GM12891 (cell line): ENCODE measurements around the gene HSDL2.

ENCODE experiments used
- POLR2A ChIP-seq: IDR thresholded peaks from 2 replicates; pipeline ENCODE4 v1.6.1; 2011; ENCODE audit warnings: low read depth, low read length, control low read depth
- POLR2AphosphoS5 ChIP-seq: IDR thresholded peaks from 2 replicates; pipeline ENCODE4 v1.6.1; 2011; ENCODE audit warnings: low read depth, low read length, control low read depth
- TAF1 ChIP-seq: IDR thresholded peaks from 2 replicates; pipeline ENCODE4 v1.6.1; 2011; ENCODE audit warnings: low read depth, low read length, control low read depth

- TF ChIP-seq POLR2AphosphoS5 (no peak), POLR2A (no peak), TAF1 (no peak)
These were observed 4.5 kb upstream of the HSDL2 start for GRCh38 chr9:112375361-112375760.
